ENCODE data around the gene CDYL.
A peak's percentile ranks its signal among the peaks of the same experiment; 100 is the strongest.
"Not testable (repeated sequence)": the region's sequence is repeated elsewhere in the genome, so short reads cannot be mapped to it uniquely, and the experiment has no call there.

The CDYL gene

GRCh38 chr6:4983322-4983721, 207.1 kb downstream of the CDYL start:
- no peak for DNase-seq (ENCODE audit: low read depth in 2 of 3, low spot score in 2 of 3)

- DNase-seq (ENCODE audit: low read depth in 2 of 3, low spot score in 2 of 3): no peak
Observed at GRCh38 chr6:4986999-4987398, 210.8 kb downstream of the CDYL start.

- DNase-seq (ENCODE audit: low read depth in 2 of 3, low spot score in 2 of 3): no peak
Observed at GRCh38 chr6:4987432-4987831, 211.2 kb downstream of the CDYL start.

DNA sequence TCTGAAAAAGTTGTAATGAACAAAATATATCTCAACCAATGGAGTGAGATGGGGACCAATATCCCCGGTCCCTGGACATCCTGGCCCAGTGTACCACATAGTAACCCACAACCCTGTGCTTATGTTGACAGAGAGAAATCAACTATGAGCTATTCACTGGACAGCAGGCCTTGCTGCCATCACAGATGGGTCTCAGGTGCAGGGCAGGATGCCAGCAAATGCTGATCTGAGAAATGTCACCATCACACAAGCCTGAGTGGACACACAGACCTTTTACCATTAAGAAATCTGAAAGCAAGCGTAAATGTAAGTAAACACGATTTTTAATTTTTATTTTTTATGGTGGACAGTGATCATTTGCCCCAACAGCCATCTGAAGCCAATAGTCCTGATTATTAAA, 218.5 kb downstream of the CDYL start:
- no peak for DNase-seq (ENCODE audit: low read depth in 2 of 3, low spot score in 2 of 3)

DNA sequence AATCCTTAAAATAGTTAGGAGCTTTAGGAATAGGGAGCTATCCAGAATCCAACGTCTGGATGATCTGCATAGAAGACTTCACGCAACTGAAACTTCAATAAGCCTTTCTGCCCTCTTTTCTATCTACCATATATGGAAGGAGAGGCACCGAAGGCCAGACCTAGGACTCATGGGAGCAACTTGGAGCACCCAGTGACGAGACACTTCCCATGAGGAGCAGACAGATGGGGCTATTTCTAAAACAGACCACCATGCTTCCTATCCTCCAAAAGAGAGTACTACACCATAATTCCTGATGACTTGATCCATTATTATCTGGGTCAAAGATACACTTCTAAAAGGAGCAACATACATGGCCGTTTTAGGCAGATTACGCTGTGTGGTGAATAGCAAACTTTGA, 221.7 kb downstream of the CDYL start:
- DNase-seq (ENCODE audit: low read depth in 2 of 3, low spot score in 2 of 3): no peak

DNA sequence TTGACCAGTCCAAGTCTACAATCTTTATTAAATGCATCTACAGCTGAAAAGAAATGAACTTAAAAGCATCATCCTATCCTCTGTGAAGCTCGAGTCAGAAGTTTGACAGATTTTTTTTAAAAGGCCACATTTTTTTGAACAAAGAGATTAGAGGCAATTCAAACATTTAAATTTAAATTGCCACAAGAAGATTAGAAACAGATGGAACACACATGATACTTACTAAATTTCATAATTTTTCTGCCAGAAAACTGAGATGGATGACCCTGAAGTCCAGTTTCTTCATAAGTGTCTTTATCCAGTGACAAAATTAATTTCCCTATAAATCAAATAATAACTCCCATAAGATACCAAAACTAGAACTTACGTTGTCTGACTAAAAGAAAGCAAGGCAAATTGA, 223.4 kb downstream of the CDYL start:
- no peak for DNase-seq (ENCODE audit: low read depth in 2 of 3, low spot score in 2 of 3)

DNA sequence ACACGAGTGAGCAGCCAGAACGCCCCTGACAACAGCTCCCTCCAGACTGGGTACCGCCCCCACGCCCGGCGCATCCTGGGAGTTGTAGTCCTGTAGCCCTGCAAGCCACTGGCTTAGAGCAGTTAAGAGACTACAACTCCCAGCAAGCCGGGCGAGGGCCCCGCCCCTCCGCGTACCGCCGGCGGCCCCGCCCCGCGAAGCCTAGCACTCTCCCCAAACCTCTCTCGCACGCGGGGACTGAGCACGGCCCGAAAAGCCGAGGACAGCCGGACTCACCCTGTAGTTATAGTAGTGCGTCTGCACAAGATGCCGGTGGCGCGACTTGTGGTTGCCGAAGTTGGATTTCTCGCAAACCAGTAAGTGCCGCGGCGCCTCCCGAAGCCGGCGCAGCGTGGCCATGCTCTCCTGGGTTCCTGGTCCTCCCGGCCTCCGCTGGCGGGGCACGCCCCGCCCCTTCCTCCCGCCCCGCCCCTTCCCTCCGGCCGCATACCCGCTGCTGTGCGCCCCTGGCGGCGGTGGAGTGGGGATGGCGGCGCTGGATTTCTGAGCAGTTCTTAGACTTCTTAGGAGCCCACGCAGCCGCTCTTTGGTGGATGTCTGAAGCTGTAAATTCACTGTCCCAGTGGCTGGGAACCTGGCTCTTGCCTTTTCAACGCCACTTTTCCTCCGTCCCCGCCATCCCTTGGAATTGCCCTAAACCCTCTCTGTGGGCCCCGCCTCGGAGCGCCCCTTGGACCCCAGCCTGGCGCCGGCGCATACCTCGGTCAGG, 227.6 kb downstream of the CDYL start, which contains the start of gene RPP40:
RPP40 (minus strand) TSS at position 434 of the 769 bp plus-strand sequence; CDS start at position 399, 35 bp downstream.
- peak; percentile 92 to 93 (median 93) for DNase-seq (ENCODE audit: low read depth in 2 of 3, low spot score in 2 of 3)

- no peak for DNase-seq (ENCODE audit: low read depth in 2 of 3, low spot score in 2 of 3)
Observed at GRCh38 chr6:5004373-5005037, 228.3 kb downstream of the CDYL start.

- DNase-seq (ENCODE audit: low read depth in 2 of 3, low spot score in 2 of 3): not testable (repeated sequence)
Observed at GRCh38 chr6:5005038-5005433, 228.8 kb downstream of the CDYL start.

All from activated CD8-positive, alpha-beta memory T cell treated with anti-CD3 and anti-CD28 coated beads for 48 hours (primary cell).